ENCODE data around the gene NELL1.

GRCh38 chr11:20963596-20963995, 294.2 kb downstream of the NELL1 start:
- no peak for TF ChIP-seq CTCF (IDR thresholded peaks at IDR 0.05)
- TF ChIP-seq POLR2AphosphoS5 (IDR thresholded peaks at IDR 0.05; ENCODE audit: low read depth, low read length) = no peak
- TF ChIP-seq SIN3A (IDR thresholded peaks at IDR 0.05; ENCODE audit: borderline replicate concordance, insufficient read depth, low read depth, low read length) = no peak
- TF ChIP-seq REST (IDR thresholded peaks at IDR 0.05; ENCODE audit: insufficient read depth in 1 of 2, low read depth in 2 of 2, low read length in 1 of 2) = no peak
- TF ChIP-seq TCF7L2 (IDR thresholded peaks at IDR 0.05; ENCODE audit: low read depth, low read length) = no peak
